Tibial nerve (tissue), 4 donors: ENCODE data around the gene UNC79. TPM values are rescaled to one million over a fixed set of nuclear protein-coding genes. Genes with fewer than 3 reads are reported as not detected.
"Not testable (repeated sequence)": the region's sequence is repeated elsewhere in the genome, so short reads cannot be mapped to it uniquely, and the experiment has no call there.

Experiments
- DNase-seq, 2 donors: peaks; one replicate each; pipeline ENCODE4 v3.0.0-alpha.2; 2019; ENCODE audit warnings: low spot score in 2 of 2
- H3K27ac ChIP-seq, 4 donors: fragments of 200-600 bp; sonication (generic) in 3 of 4; one replicate each; pipeline ENCODE4 v1.5.1; 2017 to 2019; ENCODE audit warnings: mild to moderate bottlenecking in 1 of 4
- H3K27me3 ChIP-seq, 2 donors: fragments of 200-600 bp; sonication (generic) in 1 of 2; one replicate each; pipeline versions ENCODE4 v1.5.1 to v1.6.0; 2017 to 2019
- H3K36me3 ChIP-seq, 3 donors: fragments of 200-600 bp; sonication (generic); one replicate each; pipeline ENCODE4 v1.5.1; 2018 to 2019
- H3K4me1 ChIP-seq, 4 donors: fragments of 200-600 bp; sonication (generic) in 3 of 4; one replicate each; pipeline ENCODE4 v1.5.1; 2017 to 2019
- H3K4me3 ChIP-seq, 4 donors: fragments of 200-600 bp; sonication (generic) in 3 of 4; one replicate each; pipeline ENCODE4 v1.5.1; 2017 to 2019; ENCODE audit warnings: mild to moderate bottlenecking in 1 of 4, moderate library complexity in 1 of 4
- H3K9me3 ChIP-seq, 4 donors: fragments of 200-600 bp; sonication (generic) in 3 of 4; one replicate each; pipeline ENCODE4 v1.5.1; 2017 to 2019
- CTCF ChIP-seq, 5 experiments: fragments of 200-600 bp in 3 of 5; fragments of 450-650 bp in 2 of 5; sonication (generic) in 3 of 5; IDR thresholded peaks; one replicate each; pipeline ENCODE4 v1.5.1; 2016 to 2019; ENCODE audit warnings: antibody characterized with exemption in 5 of 5, mild to moderate bottlenecking in 3 of 5, moderate library complexity in 2 of 5
- EP300 ChIP-seq, 2 donors: sonication (generic); formaldehyde crosslinking; IDR thresholded peaks; one replicate each; pipeline ENCODE4 v1.6.1; 2017; ENCODE audit warnings: antibody characterized with exemption in 2 of 2, mild to moderate bottlenecking in 1 of 2
- POLR2A ChIP-seq, 2 donors: fragments of 450-650 bp; IDR thresholded peaks; one replicate each; pipeline ENCODE4 v1.6.1; 2017; ENCODE audit warnings: antibody characterized with exemption in 2 of 2, mild to moderate bottlenecking in 2 of 2, moderate library complexity in 2 of 2
- WGBS, 2 donors: methylation state at CpG; one replicate each; pipeline ENCODE4 v1.1.5; 2018; 5-methylcytosine and 5-hydroxymethylcytosine counted together
- total RNA-seq, 4 donors: library from RNA; depleted of rRNA; stranded (reverse); fragments of >200 nt; gene quantifications; one replicate each; pipeline ENCODE4 v1.1.0, GENCODE V29; 2016

UNC79 gene
- total RNA-seq, 4 donors from 2014 or later: under 0.01 to 1.3 (median 0.21) TPM; not detected in 1

DNA sequence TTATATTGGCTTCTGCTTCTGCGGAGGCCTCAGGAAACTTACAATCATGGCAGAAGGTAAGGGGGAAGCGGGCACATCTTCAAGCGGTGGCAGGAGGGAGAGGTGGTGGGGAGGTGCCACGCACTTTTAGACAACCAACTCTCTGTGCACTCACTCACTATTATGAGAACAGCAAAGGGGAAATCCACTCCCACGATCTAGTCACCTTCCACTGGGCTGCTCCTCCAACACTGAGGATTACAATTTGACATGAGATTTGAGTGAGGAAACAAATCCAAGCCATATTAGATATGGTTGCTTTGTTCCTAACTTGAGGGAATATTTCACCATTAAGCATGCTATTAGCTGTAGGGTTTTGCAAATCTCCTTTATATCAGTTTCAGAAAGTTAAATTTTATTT lies 80.3 kb downstream of the UNC79 start:
- no peak overlapping the region for H3K27ac ChIP-seq
- no peak for TF ChIP-seq CTCF (IDR thresholded peaks at IDR 0.05)
- no peak for TF ChIP-seq POLR2A (IDR thresholded peaks at IDR 0.05)
- TF ChIP-seq EP300 (IDR thresholded peaks at IDR 0.05): no peak
- no peak overlapping the region for H3K4me3 ChIP-seq
- no peaks in the 10 kb centered on the region for H3K9me3 ChIP-seq
- no peaks in the 10 kb centered on the region for H3K36me3 ChIP-seq
- H3K4me1 ChIP-seq: no peaks in the 10 kb centered on the region
- DNase-seq: no peak
- H3K27me3 ChIP-seq: no peaks in the 10 kb centered on the region
- WGBS, 2 donors: 83 to 86% methylated on average over 5 of the region's 5 CpGs

GRCh38 chr14:93520053-93520607 lies 89.4 kb downstream of the UNC79 start:
- Histone ChIP-seq H3K27me3 (no peaks in the 10 kb centered on the region), H3K4me3 (no peak overlapping the region), H3K4me1 (no peaks in the 10 kb centered on the region), H3K27ac (no peak overlapping the region), H3K36me3 (no peaks in the 10 kb centered on the region), H3K9me3 (peaks cover 0 to 30% (median 10%) of the 10 kb centered on the region in 4 donors)
- TF ChIP-seq EP300 (IDR thresholded peaks at IDR 0.05) (no peak), CTCF (IDR thresholded peaks at IDR 0.05) (no peak), POLR2A (IDR thresholded peaks at IDR 0.05) (no peak)
- no peak for DNase-seq
- WGBS, 2 donors: 90 to 97% methylated on average over 3 of the region's 3 CpGs

GRCh38 chr14:93522221-93522620 lies 91.5 kb downstream of the UNC79 start:
- no peaks in the 10 kb centered on the region for H3K36me3 ChIP-seq
- no peaks in the 10 kb centered on the region for H3K27me3 ChIP-seq
- DNase-seq: no peak
- no peak overlapping the region for H3K4me3 ChIP-seq
- peaks cover 0 to 30% (median 10%) of the 10 kb centered on the region in 4 donors for H3K9me3 ChIP-seq
- H3K4me1 ChIP-seq: no peaks in the 10 kb centered on the region
- H3K27ac ChIP-seq: no peak overlapping the region
- TF ChIP-seq EP300 (IDR thresholded peaks at IDR 0.05) (no peak), POLR2A (IDR thresholded peaks at IDR 0.05) (no peak), CTCF (IDR thresholded peaks at IDR 0.05) (no peak)

DNA sequence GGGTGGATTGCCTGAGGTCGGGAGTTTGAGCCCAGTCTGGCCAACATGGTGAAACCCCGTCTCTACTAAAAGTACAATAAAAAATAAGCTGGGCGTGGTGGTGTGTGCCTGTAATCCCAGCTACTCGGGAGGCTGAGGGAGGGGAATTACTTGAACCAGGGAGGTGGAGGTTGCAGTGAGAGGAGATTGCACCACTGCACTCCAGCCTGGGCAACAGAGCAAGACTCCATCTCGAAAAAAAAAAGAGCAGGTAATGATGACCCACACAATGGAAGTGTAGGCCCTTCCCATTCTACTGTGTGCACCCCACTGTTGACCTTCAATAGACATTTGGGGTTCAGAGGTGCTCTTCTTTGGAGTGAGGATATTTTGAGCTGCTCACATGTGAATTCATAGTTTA lies 94.5 kb downstream of the UNC79 start:
- DNase-seq, H3K4me3 ChIP-seq, H3K27ac ChIP-seq, H3K36me3 ChIP-seq, H3K4me1 ChIP-seq, H3K27me3 ChIP-seq: not testable (repeated sequence)
- H3K9me3 ChIP-seq: peaks cover 0 to 12% (median 5%) of the 10 kb centered on the region in 4 donors
- 86 to 92% methylated on average over 5 of the region's 5 CpGs for WGBS, 2 donors

- peaks cover 0 to 5% (median 2%) of the 10 kb centered on the region in 4 donors for H3K9me3 ChIP-seq
- WGBS, 2 donors: 90 to 94% methylated on average over 2 of the region's 2 CpGs
- no peak overlapping the region for H3K27ac ChIP-seq
- no peak for DNase-seq
- H3K36me3 ChIP-seq: no peaks in the 10 kb centered on the region
- TF ChIP-seq EP300 (IDR thresholded peaks at IDR 0.05) (no peak), POLR2A (IDR thresholded peaks at IDR 0.05) (no peak), CTCF (IDR thresholded peaks at IDR 0.05) (no peak)
- no peaks in the 10 kb centered on the region for H3K27me3 ChIP-seq
- H3K4me3 ChIP-seq: no peak overlapping the region
- H3K4me1 ChIP-seq: no peaks in the 10 kb centered on the region
Measured at GRCh38 chr14:93525696-93526451, 95.1 kb downstream of the UNC79 start.
